ENCODE data around the gene ARHGAP25. TPM values are rescaled to one million over a fixed set of nuclear protein-coding genes. Genes with fewer than 3 reads are reported as not detected.
A peak's percentile ranks its signal among the peaks of the same experiment; 100 is the strongest.

ARHGAP25 gene
- total RNA-seq, 6 donors from 2014 or later = 13.2 to 36.1 (median 26.3) TPM

- H3K4me1 ChIP-seq = peaks cover 13 to 35% (median 25%) of the 10 kb centered on the region in 4 donors
- no peaks in the 10 kb centered on the region for H3K36me3 ChIP-seq
- no peaks in the 10 kb centered on the region for H3K27me3 ChIP-seq
- DNase-seq (no peak), ATAC-seq (ENCODE audit: low FRiP score in 2 of 2) (peak; percentile 31 to 37)
- H3K9me3 ChIP-seq = no peaks in the 10 kb centered on the region
- peak overlapping the region; percentile 42 to 67 (median 55) for H3K27ac ChIP-seq
- 64 to 72% methylated on average over 5 of the region's 5 CpGs for WGBS, 2 donors
- TF ChIP-seq POLR2A (IDR thresholded peaks at IDR 0.05) = no peak
- TF ChIP-seq POLR2AphosphoS5 (IDR thresholded peaks at IDR 0.05) = no peak
- H3K4me3 ChIP-seq = no peak overlapping the region
Observed at GRCh38 chr2:68741805-68742306, 7.2 kb downstream of the ARHGAP25 start.

- Histone ChIP-seq H3K36me3 (no peaks in the 10 kb centered on the region), H3K4me1 (peaks cover 9 to 38% (median 26%) of the 10 kb centered on the region in 4 donors), H3K4me3 (no peak overlapping the region), H3K27ac (peak overlapping the region; percentile 42 to 67 (median 55)), H3K27me3 (no peaks in the 10 kb centered on the region), H3K9me3 (no peaks in the 10 kb centered on the region)
- TF ChIP-seq POLR2A (IDR thresholded peaks at IDR 0.05) (peak in 1 of 4 donors; percentile 52), EP300 (IDR thresholded peaks at IDR 0.05) (no peak)
- ATAC-seq (ENCODE audit: low FRiP score in 2 of 2) (peak in 1 of 2 donors; percentile 59), DNase-seq (no peak)
- 73 to 82% methylated on average over 1 of the region's 1 CpG for WGBS, 2 donors
Observed at GRCh38 chr2:68742626-68743415, 8.2 kb downstream of the ARHGAP25 start.

- Histone ChIP-seq H3K27me3 (no peaks in the 10 kb centered on the region), H3K9me3 (no peaks in the 10 kb centered on the region), H3K36me3 (no peaks in the 10 kb centered on the region), H3K4me3 (no peak overlapping the region), H3K27ac (peak overlapping the region in 2 of 4 donors; percentile 38 to 44), H3K4me1 (peaks cover 7 to 34% (median 25%) of the 10 kb centered on the region in 4 donors)
- TF ChIP-seq EP300 (IDR thresholded peaks at IDR 0.05) (no peak), POLR2AphosphoS5 (IDR thresholded peaks at IDR 0.05) (no peak), CTCF (IDR thresholded peaks at IDR 0.05) (no peak), POLR2A (IDR thresholded peaks at IDR 0.05) (no peak)
- DNase-seq = no peak
- 78 to 79% methylated on average over 3 of the region's 3 CpGs for WGBS, 2 donors
- no peak for ATAC-seq (ENCODE audit: low FRiP score in 2 of 2)
Observed at GRCh38 chr2:68743531-68743930, 8.9 kb downstream of the ARHGAP25 start.

GRCh38 chr2:68744366-68744912, 9.8 kb downstream of the ARHGAP25 start:
- no peak overlapping the region for H3K4me3 ChIP-seq
- peaks cover 7 to 34% (median 25%) of the 10 kb centered on the region in 4 donors for H3K4me1 ChIP-seq
- H3K9me3 ChIP-seq = no peaks in the 10 kb centered on the region
- TF ChIP-seq POLR2A (IDR thresholded peaks at IDR 0.05) (no peak), POLR2AphosphoS5 (IDR thresholded peaks at IDR 0.05) (no peak), CTCF (IDR thresholded peaks at IDR 0.05) (no peak), EP300 (IDR thresholded peaks at IDR 0.05) (no peak)
- peak overlapping the region in 1 of 4 donors; percentile 10 for H3K27ac ChIP-seq
- no peaks in the 10 kb centered on the region for H3K36me3 ChIP-seq
- DNase-seq (no peak), ATAC-seq (ENCODE audit: low FRiP score in 2 of 2) (no peak)
- WGBS, 2 donors = 74 to 75% methylated on average over 4 of the region's 4 CpGs
- no peaks in the 10 kb centered on the region for H3K27me3 ChIP-seq

GRCh38 chr2:68745006-68745405, 10.4 kb downstream of the ARHGAP25 start:
- no peak overlapping the region for H3K4me3 ChIP-seq
- no peaks in the 10 kb centered on the region for H3K9me3 ChIP-seq
- TF ChIP-seq POLR2A (IDR thresholded peaks at IDR 0.05) (no peak), EP300 (IDR thresholded peaks at IDR 0.05) (no peak), POLR2AphosphoS5 (IDR thresholded peaks at IDR 0.05) (no peak), CTCF (IDR thresholded peaks at IDR 0.05) (no peak)
- H3K27me3 ChIP-seq = no peaks in the 10 kb centered on the region
- H3K27ac ChIP-seq = peak overlapping the region in 1 of 4 donors; percentile 10
- no peaks in the 10 kb centered on the region for H3K36me3 ChIP-seq
- 80 to 81% methylated on average over 2 of the region's 2 CpGs for WGBS, 2 donors
- no peak for ATAC-seq (ENCODE audit: low FRiP score in 2 of 2)
- H3K4me1 ChIP-seq = peaks cover 7 to 31% (median 23%) of the 10 kb centered on the region in 4 donors
- no peak for DNase-seq

Data from upper lobe of left lung (tissue), 6 donors.